Activated naive CD8-positive, alpha-beta T cell treated with anti-CD3 and anti-CD28 coated beads for 36 hours (primary cell): ENCODE measurements around the gene EMID1. TPM values are rescaled to one million over a fixed set of nuclear protein-coding genes. Genes with fewer than 3 reads are reported as not detected.

Experiments
- DNase-seq: peaks from one replicate; pipeline ENCODE4 v3.0.0; 2021
- H3K27ac Mint-ChIP-seq: one replicate; pipeline ENCODE4 v1.8.0; 2022; ENCODE audit warnings: mild to moderate bottlenecking, moderate library complexity, mixed read lengths
- H3K27me3 Mint-ChIP-seq: one replicate; pipeline ENCODE4 v1.8.0; 2022; ENCODE audit warnings: mild to moderate bottlenecking, mixed read lengths
- H3K36me3 Mint-ChIP-seq: one replicate; pipeline ENCODE4 v1.8.0; 2021; ENCODE audit warnings: mild to moderate bottlenecking, mixed read lengths
- H3K4me1 Mint-ChIP-seq: one replicate; pipeline ENCODE4 v1.8.0; 2021; ENCODE audit warnings: mixed read lengths
- H3K4me3 Mint-ChIP-seq: one replicate; pipeline ENCODE4 v1.8.0; 2022; ENCODE audit warnings: mild to moderate bottlenecking, moderate library complexity, mixed read lengths
- H3K9me3 Mint-ChIP-seq: one replicate; pipeline ENCODE4 v1.8.0; 2022; ENCODE audit warnings: mixed read lengths
- total RNA-seq, 2 experiments: library from RNA; stranded (reverse); gene quantifications; one replicate each; pipeline ENCODE4 v1.2.3, GENCODE V29; 2021

The EMID1 gene
- total RNA-seq, 2 experiments from 2014 or later: not detected

GRCh38 chr22:29254286-29254660 lies 48.6 kb downstream of the EMID1 start:
- DNase-seq: no peak
- no peak overlapping the region for H3K27ac Mint-ChIP-seq
- no peaks in the 10 kb centered on the region for H3K36me3 Mint-ChIP-seq
- no peaks in the 10 kb centered on the region for H3K9me3 Mint-ChIP-seq
- H3K4me3 Mint-ChIP-seq: no peak overlapping the region
- H3K4me1 Mint-ChIP-seq: peaks cover 3% of the 10 kb centered on the region
- H3K27me3 Mint-ChIP-seq: no peaks in the 10 kb centered on the region

- Mint-ChIP-seq H3K27me3 (no peaks in the 10 kb centered on the region), H3K4me3 (no peak overlapping the region), H3K4me1 (peaks cover 3% of the 10 kb centered on the region), H3K9me3 (no peaks in the 10 kb centered on the region), H3K27ac (no peak overlapping the region), H3K36me3 (peaks cover 2% of the 10 kb centered on the region)
- no peak for DNase-seq
Measured at GRCh38 chr22:29255064-29255621, 49.4 kb downstream of the EMID1 start.

GRCh38 chr22:29256606-29257325 lies 51.1 kb downstream of the EMID1 start:
- Mint-ChIP-seq H3K4me3 (no peak overlapping the region), H3K9me3 (no peaks in the 10 kb centered on the region), H3K27me3 (no peaks in the 10 kb centered on the region), H3K4me1 (peaks cover 3% of the 10 kb centered on the region), H3K27ac (no peak overlapping the region), H3K36me3 (peaks cover 2% of the 10 kb centered on the region)
- no peak for DNase-seq

GRCh38 chr22:29257751-29258181 lies 52.1 kb downstream of the EMID1 start:
- Mint-ChIP-seq H3K4me1 (peaks cover 3% of the 10 kb centered on the region), H3K4me3 (no peak overlapping the region), H3K9me3 (no peaks in the 10 kb centered on the region), H3K27me3 (no peaks in the 10 kb centered on the region), H3K36me3 (peaks cover 2% of the 10 kb centered on the region), H3K27ac (no peak overlapping the region)
- DNase-seq: no peak

GRCh38 chr22:29258407-29259252 lies 52.9 kb downstream of the EMID1 start:
- Mint-ChIP-seq H3K36me3 (peaks cover 2% of the 10 kb centered on the region), H3K4me3 (no peak overlapping the region), H3K4me1 (peaks cover 3% of the 10 kb centered on the region), H3K27me3 (no peaks in the 10 kb centered on the region), H3K9me3 (no peaks in the 10 kb centered on the region), H3K27ac (no peak overlapping the region)
- no peak for DNase-seq

- H3K4me1 Mint-ChIP-seq: peaks cover 3% of the 10 kb centered on the region
- no peak overlapping the region for H3K4me3 Mint-ChIP-seq
- peaks cover 2% of the 10 kb centered on the region for H3K36me3 Mint-ChIP-seq
- no peaks in the 10 kb centered on the region for H3K9me3 Mint-ChIP-seq
- no peak for DNase-seq
- H3K27ac Mint-ChIP-seq: no peak overlapping the region
- H3K27me3 Mint-ChIP-seq: no peaks in the 10 kb centered on the region
Measured at GRCh38 chr22:29259253-29259899, 53.7 kb downstream of the EMID1 start.

GRCh38 chr22:29260031-29260560 lies 54.4 kb downstream of the EMID1 start:
- peaks cover 2% of the 10 kb centered on the region for H3K36me3 Mint-ChIP-seq
- no peaks in the 10 kb centered on the region for H3K27me3 Mint-ChIP-seq
- DNase-seq: no peak
- no peak overlapping the region for H3K27ac Mint-ChIP-seq
- no peaks in the 10 kb centered on the region for H3K9me3 Mint-ChIP-seq
- no peak overlapping the region for H3K4me3 Mint-ChIP-seq
- H3K4me1 Mint-ChIP-seq: peaks cover 1% of the 10 kb centered on the region

GRCh38 chr22:29260601-29261315 lies 55.1 kb downstream of the EMID1 start:
- Mint-ChIP-seq H3K27ac (no peak overlapping the region), H3K9me3 (no peaks in the 10 kb centered on the region), H3K36me3 (peaks cover 2% of the 10 kb centered on the region), H3K4me3 (no peak overlapping the region), H3K4me1 (peaks cover 1% of the 10 kb centered on the region), H3K27me3 (no peaks in the 10 kb centered on the region)
- no peak for DNase-seq

GRCh38 chr22:29263791-29264276 lies 58.1 kb downstream of the EMID1 start:
- H3K4me3 Mint-ChIP-seq: no peak overlapping the region
- no peak overlapping the region for H3K27ac Mint-ChIP-seq
- no peaks in the 10 kb centered on the region for H3K9me3 Mint-ChIP-seq
- no peak for DNase-seq
- H3K36me3 Mint-ChIP-seq: peaks cover 20% of the 10 kb centered on the region
- peaks cover 12% of the 10 kb centered on the region for H3K4me1 Mint-ChIP-seq
- H3K27me3 Mint-ChIP-seq: peaks cover 5% of the 10 kb centered on the region

- Mint-ChIP-seq H3K9me3 (no peaks in the 10 kb centered on the region), H3K4me3 (no peak overlapping the region), H3K27ac (no peak overlapping the region), H3K4me1 (peaks cover 18% of the 10 kb centered on the region), H3K27me3 (peaks cover 5% of the 10 kb centered on the region), H3K36me3 (peaks cover 32% of the 10 kb centered on the region)
- no peak for DNase-seq
Measured at GRCh38 chr22:29265305-29265704, 59.6 kb downstream of the EMID1 start.

- Mint-ChIP-seq H3K27me3 (peaks cover 5% of the 10 kb centered on the region), H3K36me3 (peaks cover 39% of the 10 kb centered on the region), H3K9me3 (no peaks in the 10 kb centered on the region), H3K4me1 (peaks cover 25% of the 10 kb centered on the region), H3K4me3 (peak overlapping the region; percentile 95), H3K27ac (no peak overlapping the region)
- DNase-seq: no peak
Measured at GRCh38 chr22:29265929-29266328, 60.2 kb downstream of the EMID1 start.

GRCh38 chr22:29266564-29267461 lies 61.1 kb downstream of the EMID1 start:
- H3K27me3 Mint-ChIP-seq: peaks cover 5% of the 10 kb centered on the region
- peaks cover 33% of the 10 kb centered on the region for H3K4me1 Mint-ChIP-seq
- peak overlapping the region; percentile 100 for H3K27ac Mint-ChIP-seq
- peak overlapping the region; percentile 95 for H3K4me3 Mint-ChIP-seq
- no peak for DNase-seq
- no peaks in the 10 kb centered on the region for H3K9me3 Mint-ChIP-seq
- peaks cover 44% of the 10 kb centered on the region for H3K36me3 Mint-ChIP-seq

GRCh38 chr22:29267462-29267857 lies 61.8 kb downstream of the EMID1 start:
- Mint-ChIP-seq H3K36me3 (peaks cover 49% of the 10 kb centered on the region), H3K4me3 (peak overlapping the region; percentile 95), H3K4me1 (peaks cover 40% of the 10 kb centered on the region), H3K9me3 (no peaks in the 10 kb centered on the region), H3K27ac (peak overlapping the region; percentile 100), H3K27me3 (peaks cover 5% of the 10 kb centered on the region)
- no peak for DNase-seq
